HG02970 (cell line): ENCODE data around the gene NTM.

ENCODE experiments used
- ATAC-seq: cut with Tn5 transposase; IDR thresholded peaks from one replicate; pipeline ENCODE4 v1.9.1; 2021; ENCODE audit warnings: mild to moderate bottlenecking, moderate library complexity, moderate number of reproducible peaks; ENCODE audit not compliant: unreplicated experiment, low FRiP score

Gene NTM

DNA sequence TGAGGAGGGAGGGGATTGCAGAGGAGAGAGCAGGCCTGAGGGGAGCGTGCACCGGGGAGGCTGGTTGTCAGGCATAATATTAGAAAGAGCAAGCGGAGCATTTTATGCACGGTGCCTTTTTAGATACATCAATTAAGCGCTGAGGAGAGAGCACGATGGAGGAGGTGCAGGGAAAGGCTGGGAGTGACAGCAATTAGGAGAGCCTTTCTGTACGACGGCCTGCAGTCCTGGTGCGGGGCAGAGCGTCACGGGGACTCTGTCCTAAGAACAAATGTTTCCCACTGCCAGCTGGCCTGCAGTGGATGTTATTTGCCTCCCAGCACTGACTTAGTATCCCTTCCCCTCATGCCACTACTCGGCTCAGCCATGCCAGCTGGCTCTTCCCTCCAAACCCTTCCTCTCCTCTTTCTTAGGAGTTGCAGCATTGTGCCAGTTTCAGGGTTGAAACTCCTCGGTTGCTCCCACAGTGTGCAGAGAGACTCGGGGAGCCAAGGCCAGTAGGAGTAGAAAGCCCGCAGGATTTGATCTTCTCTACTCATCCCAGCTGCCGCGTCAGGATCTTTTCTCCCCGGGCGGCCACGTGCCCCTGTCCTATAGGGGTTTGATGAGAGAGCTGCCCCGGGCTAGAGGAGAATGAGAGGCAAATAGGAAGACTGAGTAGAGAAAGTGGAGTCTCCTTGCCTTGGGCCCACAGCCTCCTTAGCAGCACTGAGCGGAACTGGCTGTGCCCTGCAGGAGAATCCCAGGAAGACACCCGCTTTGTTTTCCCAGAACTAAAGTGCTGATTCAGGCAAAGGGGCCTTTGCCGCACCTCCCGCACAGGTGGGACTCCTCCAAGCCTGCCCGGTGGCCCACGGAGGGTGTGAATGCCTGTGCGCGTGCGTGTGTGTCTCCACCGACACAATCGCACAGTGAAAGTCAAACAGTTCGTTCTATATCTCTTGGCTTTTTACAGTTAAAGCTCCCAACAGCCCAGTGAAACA, 875.3 kb downstream of the NTM start:
- ATAC-seq: no peak

GRCh38 chr11:132248580-132248979, 878.2 kb downstream of the NTM start:
- no peak for ATAC-seq

DNA sequence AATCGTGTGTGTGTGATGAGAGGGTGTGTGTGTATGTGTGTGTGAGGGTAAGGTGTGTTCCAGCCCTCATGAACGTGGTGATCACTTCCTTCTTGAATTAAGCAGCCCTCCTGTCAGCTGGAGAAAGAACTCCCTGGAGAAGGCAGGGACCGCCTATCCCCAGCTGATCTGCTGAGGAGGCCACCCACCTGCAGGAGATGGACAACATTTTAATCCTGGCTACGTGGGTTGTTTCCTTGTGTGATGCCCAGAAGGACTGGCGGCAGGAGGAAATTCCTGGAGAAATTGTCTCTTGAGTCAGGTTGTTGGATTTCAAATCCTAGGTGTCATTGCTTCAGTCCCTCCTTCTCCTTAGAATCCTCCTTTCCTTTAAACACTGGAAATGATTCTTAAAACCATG, 878.8 kb downstream of the NTM start:
- no peak for ATAC-seq

GRCh38 chr11:132251061-132251460, 880.6 kb downstream of the NTM start:
- no peak for ATAC-seq

DNA sequence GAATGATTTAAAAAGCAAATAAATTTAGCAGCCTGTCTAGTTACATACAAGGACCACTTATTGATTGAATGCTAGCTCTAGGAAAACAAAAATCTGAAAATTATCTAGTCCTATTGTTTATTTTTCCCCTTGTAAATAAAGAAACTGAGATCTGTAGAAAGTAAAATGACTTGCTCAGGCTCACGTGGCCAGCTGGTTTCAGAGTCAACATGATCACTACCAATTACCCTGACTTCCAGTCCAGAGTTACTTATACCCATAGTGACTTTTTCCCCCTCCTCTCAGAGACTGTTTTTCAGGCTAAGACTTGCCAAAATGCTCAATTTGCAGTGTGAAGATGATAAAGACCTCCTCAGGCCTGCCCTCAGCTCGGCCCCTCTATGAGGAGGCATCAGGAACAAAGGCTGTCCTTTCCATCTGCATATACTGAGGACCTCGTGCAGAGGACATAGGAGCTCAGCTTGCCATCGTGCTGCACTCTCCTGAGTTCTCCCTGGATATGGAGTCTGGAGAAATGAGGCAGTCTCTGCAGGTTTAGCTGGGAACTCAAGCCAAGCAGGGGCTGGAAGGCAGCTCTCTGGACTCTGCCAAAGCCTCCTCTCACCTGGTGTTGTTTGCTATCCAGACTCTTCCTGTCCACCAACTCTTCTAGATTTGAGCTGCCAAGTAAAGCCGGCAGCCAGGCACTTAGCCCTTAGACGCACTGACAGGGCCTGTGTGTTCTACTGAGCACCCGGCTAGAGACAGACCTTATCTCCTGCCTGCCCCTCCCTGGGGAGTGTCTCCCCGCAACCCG, 883.3 kb downstream of the NTM start:
- ATAC-seq: no peak

GRCh38 chr11:132254906-132255305, 884.5 kb downstream of the NTM start:
- no peak for ATAC-seq

DNA sequence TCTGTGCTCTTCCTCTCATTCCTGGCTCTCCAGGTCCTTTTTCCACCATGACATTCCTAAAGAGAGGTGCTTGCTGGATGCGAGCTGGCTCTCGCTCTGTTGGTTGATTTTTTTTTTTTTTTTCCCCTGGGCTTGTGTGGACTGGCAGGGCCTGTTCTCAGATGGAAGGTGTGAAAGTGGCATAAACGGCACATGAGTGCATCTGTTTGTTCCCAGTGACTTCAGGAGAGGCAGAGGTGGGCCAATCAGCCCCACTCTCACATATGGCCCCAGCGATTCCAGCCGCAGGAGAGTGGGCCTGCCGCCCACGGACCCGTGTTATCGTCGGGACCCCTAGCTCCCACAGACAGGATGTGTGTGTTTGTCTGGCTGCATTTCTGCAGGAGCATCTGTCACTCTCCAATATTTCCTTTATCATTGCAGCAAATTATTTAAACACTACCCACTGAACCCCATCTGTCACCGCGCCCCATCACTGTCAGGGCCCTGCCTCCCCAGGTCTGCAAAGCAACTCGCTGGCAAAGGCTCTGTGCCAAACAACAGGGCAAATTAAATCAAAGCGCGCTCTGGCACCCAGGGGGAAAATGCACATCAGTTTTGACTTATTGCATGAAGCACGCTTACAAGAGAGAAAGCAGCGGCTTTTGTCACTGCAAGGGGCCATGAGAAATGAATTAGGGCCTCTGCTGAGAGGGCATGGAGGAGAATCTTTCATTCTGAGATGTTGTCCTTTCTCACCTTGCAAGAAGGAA, 886.3 kb downstream of the NTM start:
- no peak for ATAC-seq

DNA sequence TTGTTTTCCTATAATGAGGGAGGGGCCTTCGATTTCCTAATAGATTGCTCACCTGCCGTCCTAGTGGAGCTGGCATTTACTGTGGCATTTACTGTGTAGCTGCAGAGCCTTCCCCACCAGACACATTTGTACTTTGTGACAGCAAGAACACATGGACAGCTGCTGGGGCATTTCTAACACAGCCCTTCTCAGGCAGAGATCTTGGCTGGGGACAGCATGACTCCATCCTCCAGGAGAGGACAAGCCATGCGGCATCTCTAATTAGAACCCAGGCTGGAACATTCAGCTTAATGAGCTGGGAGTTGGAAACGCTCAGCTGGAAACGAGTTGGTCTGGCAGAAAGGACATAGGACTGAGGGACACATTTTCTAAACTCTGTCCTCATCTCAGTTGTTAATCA, 887.5 kb downstream of the NTM start:
- ATAC-seq: no peak

GRCh38 chr11:132258875-132259274, 888.5 kb downstream of the NTM start:
- no peak for ATAC-seq

- no peak for ATAC-seq
Observed at GRCh38 chr11:132260636-132261035, 890.2 kb downstream of the NTM start.

GRCh38 chr11:132263241-132263640, 892.8 kb downstream of the NTM start:
- no peak for ATAC-seq

DNA sequence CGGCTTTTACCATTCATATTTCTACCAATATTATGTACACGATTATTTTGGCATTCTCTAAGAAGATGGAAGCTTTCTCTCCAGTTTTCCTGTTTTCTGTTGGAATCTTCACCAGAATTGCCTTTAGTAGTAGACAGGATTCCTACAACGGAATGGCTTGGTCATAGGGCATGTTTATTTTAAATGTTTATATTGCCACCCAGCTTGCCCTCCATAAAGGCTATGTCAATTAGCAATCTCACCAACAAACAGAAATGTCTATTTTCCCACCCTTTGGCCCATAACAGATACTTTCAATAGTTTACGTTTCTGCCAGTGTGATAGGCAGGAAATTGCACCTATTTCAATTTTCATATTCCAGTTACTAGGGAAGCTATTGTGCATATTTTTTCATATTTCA, 893.5 kb downstream of the NTM start:
- ATAC-seq: no peak

GRCh38 chr11:132264616-132265015, 894.2 kb downstream of the NTM start:
- no peak for ATAC-seq

- no peak for ATAC-seq
Observed at GRCh38 chr11:132278801-132279574, 908.6 kb downstream of the NTM start.

DNA sequence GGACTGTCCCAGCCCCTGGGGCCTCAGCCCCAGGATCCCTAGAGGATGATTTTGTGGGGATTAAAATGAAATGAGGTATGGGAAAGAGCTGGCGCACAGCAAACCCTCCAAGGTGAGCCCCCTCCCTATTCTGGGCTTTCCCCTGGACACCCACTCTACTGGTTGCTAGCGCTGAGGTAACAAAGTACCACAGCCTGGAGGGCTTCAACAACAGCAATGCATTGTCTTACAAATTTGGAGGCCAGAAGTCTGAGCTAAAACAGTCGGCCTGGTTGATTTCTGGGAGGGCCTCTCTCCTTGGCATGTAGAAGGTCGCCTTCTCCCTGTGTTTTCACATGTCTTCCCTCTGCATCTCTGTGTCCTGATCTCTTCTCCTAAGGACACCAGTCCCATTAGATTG, 913.6 kb downstream of the NTM start:
- no peak for ATAC-seq

GRCh38 chr11:132284611-132285010, 914.2 kb downstream of the NTM start:
- no peak for ATAC-seq

DNA sequence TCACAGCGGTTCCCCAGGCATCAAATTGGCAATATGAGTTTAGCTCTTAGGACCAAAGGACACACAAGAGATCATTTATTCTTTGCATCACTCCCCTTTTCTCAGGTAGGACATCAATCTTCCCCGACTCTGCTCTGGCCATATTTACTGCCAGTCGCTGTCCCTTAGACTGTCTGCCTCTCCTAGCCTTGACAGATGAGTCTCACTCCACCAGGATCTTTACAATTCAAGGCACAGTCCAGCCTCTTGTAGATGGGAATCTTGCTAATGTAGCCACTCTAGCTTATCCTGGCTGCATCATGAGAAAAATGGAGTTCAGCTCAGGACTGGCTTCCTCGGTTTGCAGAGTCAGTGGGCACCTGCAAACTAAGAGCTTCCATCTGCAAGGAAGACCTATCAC, 915.2 kb downstream of the NTM start:
- ATAC-seq: no peak

DNA sequence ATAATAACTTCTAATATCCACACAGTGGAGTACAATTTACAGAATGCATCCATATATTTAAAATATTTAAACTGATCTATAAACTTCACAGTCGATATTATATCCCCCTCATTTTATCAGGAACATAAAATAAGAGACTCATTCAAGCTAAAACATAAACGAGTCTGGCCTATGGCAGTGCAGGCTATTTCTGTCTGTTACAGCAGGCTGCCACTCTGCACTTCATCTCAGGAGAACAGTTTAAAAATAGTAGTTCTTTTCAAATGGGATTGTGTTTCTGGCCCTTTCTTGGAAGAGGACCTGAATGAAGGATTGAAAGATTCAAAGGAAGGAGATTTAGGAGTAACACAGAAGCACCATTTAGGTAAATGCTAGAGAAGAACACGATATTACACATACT, 915.7 kb downstream of the NTM start:
- ATAC-seq: no peak

- no peak for ATAC-seq
Observed at GRCh38 chr11:132288036-132288435, 917.6 kb downstream of the NTM start.
